ENCODE measurements around the gene ZSWIM4.

The ZSWIM4 gene

GRCh38 chr19:13859361-13859880 is 64.2 kb downstream of the ZSWIM4 start:
- H3K9me3 ChIP-seq: no peaks in the 10 kb centered on the region
- H3K27ac ChIP-seq: no peak overlapping the region
- TF ChIP-seq CTCF (IDR thresholded peaks at IDR 0.05): no peak

GRCh38 chr19:13860679-13861391 is 65.6 kb downstream of the ZSWIM4 start:
- no peaks in the 10 kb centered on the region for H3K9me3 ChIP-seq
- H3K4me3 ChIP-seq (ENCODE audit: low read depth in 1 of 2, low read length in 1 of 2): peak overlapping the region; percentile 76 to 85
- peaks cover 32% of the 10 kb centered on the region for H3K27me3 ChIP-seq
- TF ChIP-seq CTCF (IDR thresholded peaks at IDR 0.05): no peak
- peaks cover 17 to 21% of the 10 kb centered on the region in 2 experiments for H3K4me1 ChIP-seq (ENCODE audit: control insufficient read depth in 1 of 2, insufficient read depth in 1 of 2, low read depth in 1 of 2, low read length in 1 of 2)
- no peaks in the 10 kb centered on the region for H3K36me3 ChIP-seq
- H3K27ac ChIP-seq: peak overlapping the region; percentile 88

More at GRCh38 chr19:13859361-13859880, 64.2 kb downstream of the ZSWIM4 start:
- H3K4me3 ChIP-seq (ENCODE audit: low read depth in 1 of 2, low read length in 1 of 2): no peak overlapping the region
- peaks cover 9 to 12% of the 10 kb centered on the region in 2 experiments for H3K4me1 ChIP-seq (ENCODE audit: control insufficient read depth in 1 of 2, insufficient read depth in 1 of 2, low read depth in 1 of 2, low read length in 1 of 2)
- H3K36me3 ChIP-seq: no peaks in the 10 kb centered on the region
- peaks cover 18% of the 10 kb centered on the region for H3K27me3 ChIP-seq

DNA sequence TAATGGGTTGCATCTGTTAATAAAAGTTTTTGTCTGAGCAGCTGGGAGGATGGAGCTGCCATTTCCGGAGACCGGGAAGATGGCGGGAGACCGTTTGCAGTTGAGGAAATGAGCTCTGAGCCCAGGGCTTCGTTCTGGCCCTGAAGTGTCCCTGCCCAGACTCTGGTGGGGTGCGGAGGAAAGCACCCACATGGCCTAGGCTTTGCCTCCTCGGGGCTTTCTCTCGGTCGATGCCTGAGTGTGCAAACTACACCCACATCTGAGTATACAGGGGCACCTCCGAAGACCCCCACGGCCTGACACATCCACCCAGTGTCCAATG is 66.1 kb downstream of the ZSWIM4 start:
- H3K4me1 ChIP-seq (ENCODE audit: control insufficient read depth in 1 of 2, insufficient read depth in 1 of 2, low read depth in 1 of 2, low read length in 1 of 2): peaks cover 20 to 26% of the 10 kb centered on the region in 2 experiments
- H3K27ac ChIP-seq: peak overlapping the region; percentile 88
- no peaks in the 10 kb centered on the region for H3K36me3 ChIP-seq
- peak overlapping the region; percentile 76 to 85 for H3K4me3 ChIP-seq (ENCODE audit: low read depth in 1 of 2, low read length in 1 of 2)
- H3K27me3 ChIP-seq: peaks cover 37% of the 10 kb centered on the region
- TF ChIP-seq CTCF (IDR thresholded peaks at IDR 0.05): no peak
- H3K9me3 ChIP-seq: no peaks in the 10 kb centered on the region

GRCh38 chr19:13861714-13862531 is 66.7 kb downstream of the ZSWIM4 start:
- peak; percentile 97 for TF ChIP-seq CTCF (IDR thresholded peaks at IDR 0.05)
- peaks cover 20 to 26% of the 10 kb centered on the region in 2 experiments for H3K4me1 ChIP-seq (ENCODE audit: control insufficient read depth in 1 of 2, insufficient read depth in 1 of 2, low read depth in 1 of 2, low read length in 1 of 2)
- peak overlapping the region; percentile 88 for H3K27ac ChIP-seq

GRCh38 chr19:13864046-13864666 is 68.9 kb downstream of the ZSWIM4 start:
- H3K4me3 ChIP-seq (ENCODE audit: low read depth in 1 of 2, low read length in 1 of 2): no peak overlapping the region
- peaks cover 20 to 26% of the 10 kb centered on the region in 2 experiments for H3K4me1 ChIP-seq (ENCODE audit: control insufficient read depth in 1 of 2, insufficient read depth in 1 of 2, low read depth in 1 of 2, low read length in 1 of 2)
- no peaks in the 10 kb centered on the region for H3K36me3 ChIP-seq
- H3K27ac ChIP-seq: no peak overlapping the region
- H3K9me3 ChIP-seq: no peaks in the 10 kb centered on the region
- TF ChIP-seq CTCF (IDR thresholded peaks at IDR 0.05): no peak
- H3K27me3 ChIP-seq: peaks cover 57% of the 10 kb centered on the region

More at GRCh38 chr19:13861714-13862531, 66.7 kb downstream of the ZSWIM4 start:
- Histone ChIP-seq H3K27me3 (peaks cover 43% of the 10 kb centered on the region), H3K4me3 (ENCODE audit: low read depth in 1 of 2, low read length in 1 of 2) (peak overlapping the region; percentile 76 to 85), H3K36me3 (no peaks in the 10 kb centered on the region), H3K9me3 (no peaks in the 10 kb centered on the region)
